ENCODE measurements around the gene HLA-DQB2. TPM values are rescaled to one million over a fixed set of nuclear protein-coding genes. Genes with fewer than 3 reads are reported as not detected.

Gene HLA-DQB2
- total and polyA plus RNA-seq, 10 of the 15 experiments (the other 5 are each of a cell fraction or from before 2014, with no cell fraction given) = 0.28 to 27.1 (median 8.0) TPM

GRCh38 chr6:32796848-32797776, 33.8 kb upstream of the HLA-DQB2 start (continued):
- TF ChIP-seq PML (IDR thresholded peaks at IDR 0.05; ENCODE audit: low read length) = no peak
- TF ChIP-seq POLR2AphosphoS2 (IDR thresholded peaks at IDR 0.05; ENCODE audit: low read depth, low read length) = no peak
- TF ChIP-seq NR2F1 (conservative IDR thresholded peaks at IDR 0.05) = peak; percentile 44
- TF ChIP-seq POLR2AphosphoS5 (IDR thresholded peaks at IDR 0.05; ENCODE audit: low read length) = no peak
- no peak for TF ChIP-seq TCF7 (IDR thresholded peaks at IDR 0.05; ENCODE audit: borderline replicate concordance)
- no peak for TF ChIP-seq USF2 (IDR thresholded peaks at IDR 0.05; ENCODE audit: borderline replicate concordance, low read depth, low read length)
- no peak for TF ChIP-seq HDGF (IDR thresholded peaks at IDR 0.05)
- TF ChIP-seq CBX5 (IDR thresholded peaks at IDR 0.05; ENCODE audit: low read depth) = no peak
- no peak for TF ChIP-seq MAX (IDR thresholded peaks at IDR 0.05; ENCODE audit: low read depth, low read length)
- no peak for TF ChIP-seq IRF4 (IDR thresholded peaks at IDR 0.05; ENCODE audit: low read depth, low read length)
- TF ChIP-seq IKZF2 (IDR thresholded peaks at IDR 0.05) = peak; percentile 77 to 80
- no peak for TF ChIP-seq MYC (IDR thresholded peaks at IDR 0.05; ENCODE audit: insufficient read depth, insufficient read length, insufficient replicate concordance, low read length, severe bottlenecking)
- no peak for TF ChIP-seq HSF1 (IDR thresholded peaks at IDR 0.05; ENCODE audit: low read depth, low read length)
- no peak for TF ChIP-seq RFX5 (IDR thresholded peaks at IDR 0.05; ENCODE audit: low read depth, low read length)
- no peak for TF ChIP-seq GABPA (IDR thresholded peaks at IDR 0.05; ENCODE audit: low read depth)
- peak; percentile 86 for TF ChIP-seq IKZF1 (conservative IDR thresholded peaks at IDR 0.05)
- TF ChIP-seq GATAD2B (conservative IDR thresholded peaks at IDR 0.05; ENCODE audit: low read depth) = 0 out of 2 replicates have a peak, but pooled peaks have one; percentile 31
- peak; percentile 60; the same call in 1 of the 3 replicates for TF ChIP-seq POU2F2 (IDR thresholded peaks at IDR 0.05; ENCODE audit: borderline replicate concordance, low read depth, low read length)
- TF ChIP-seq ZSCAN29 (IDR thresholded peaks at IDR 0.05) = no peak
- no peak for TF ChIP-seq NKRF (conservative IDR thresholded peaks at IDR 0.05)
- no peak for TF ChIP-seq JUND (IDR thresholded peaks at IDR 0.05; ENCODE audit: low read depth, low read length)
- no peak for TF ChIP-seq BCLAF1 (IDR thresholded peaks at IDR 0.05)
- TF ChIP-seq KLF5 (IDR thresholded peaks at IDR 0.05; ENCODE audit: partially characterized antibody) = no peak
- no peak for TF ChIP-seq FOXM1 (IDR thresholded peaks at IDR 0.05; ENCODE audit: low read depth, low read length)

All from GM12878 (cell line).